Left forelimb (tissue), 1 donor: Measurements from ENCODE around the gene ABRAXAS1.

Experiments
- DNase-seq: peaks from one replicate; pipeline ENCODE4 v3.0.0-alpha.2; 2018; ENCODE audit warnings: low spot score

Gene ABRAXAS1

GRCh38 chr4:83454686-83455085, 30.2 kb downstream of the ABRAXAS1 start:
- no peak for DNase-seq

GRCh38 chr4:83449009-83449408, 35.9 kb downstream of the ABRAXAS1 start:
- no peak for DNase-seq

GRCh38 chr4:83440899-83441298, 44.0 kb downstream of the ABRAXAS1 start:
- no peak for DNase-seq

GRCh38 chr4:83440148-83440814, 44.6 kb downstream of the ABRAXAS1 start:
- DNase-seq, result no peak

- DNase-seq, result no peak
Observed at GRCh38 chr4:83438719-83439118, 46.2 kb downstream of the ABRAXAS1 start.

GRCh38 chr4:83436680-83437079, 48.2 kb downstream of the ABRAXAS1 start:
- DNase-seq, result no peak

- DNase-seq, result no peak
Observed at GRCh38 chr4:83431200-83431599, 53.7 kb downstream of the ABRAXAS1 start.

GRCh38 chr4:83418211-83418610, 66.7 kb downstream of the ABRAXAS1 start:
- no peak for DNase-seq

GRCh38 chr4:83417566-83417965, 67.3 kb downstream of the ABRAXAS1 start:
- DNase-seq, result no peak

- no peak for DNase-seq
Observed at GRCh38 chr4:83413676-83414075, 71.2 kb downstream of the ABRAXAS1 start.
